Caco-2 (cell line): ENCODE data around the gene ARHGEF10L. TPM values are rescaled to one million over a fixed set of nuclear protein-coding genes. Genes with fewer than 3 reads are reported as not detected.

Source experiments
- BruUV-seq: library from RNA; stranded (reverse); fragments of 400-500 nt; replicated peaks from 2 replicates; lab custom pipeline; 2021; lab: Mats Ljungman, UMichigan
- CTCF ChIA-PET: fragments of 300-600 bp; sonication (Branson Sonifier 250); formaldehyde crosslinking; loops from one replicate; lab custom pipeline; 2022; ENCODE audit warnings: antibody characterized with exemption; lab: Charles Lee
- POLR2A ChIA-PET: fragments of 300-600 bp; sonication (Branson Sonifier 250); formaldehyde crosslinking; loops from one replicate; lab custom pipeline; 2022; ENCODE audit warnings: antibody characterized with exemption; lab: Charles Lee
- DNase-seq, 2 experiments: peaks; one replicate each; pipeline versions ENCODE4 v3.0.0 to v3.0.0-alpha.2; 2020 to 2022
- H3K27me3 ChIP-seq: replicated peaks from 2 replicates; pipeline ENCODE4 v1.6.0; 2011; ENCODE audit warnings: low read length; ENCODE audit not compliant: control insufficient read depth, insufficient read depth
- H3K36me3 ChIP-seq: 2 replicates; pipeline ENCODE4 v1.5.1; 2011; ENCODE audit warnings: low read length; ENCODE audit not compliant: control insufficient read depth, insufficient read depth
- H3K4me1 ChIP-seq: fragments of 250-450 bp; sonication (Bioruptor Pico); 2 replicates; pipeline ENCODE4 v1.5.1; 2020; ENCODE audit warnings: mild to moderate bottlenecking
- H3K4me3 ChIP-seq: 2 replicates; pipeline ENCODE4 v1.5.1; 2011; ENCODE audit warnings: low read depth, mild to moderate bottlenecking, control low read depth, low read length
- H3K9me3 ChIP-seq: fragments of 250-450 bp; sonication (Bioruptor Pico); 2 replicates; pipeline ENCODE4 v1.5.1; 2020; ENCODE audit warnings: mild to moderate bottlenecking, moderate library complexity
- H3K27ac Mint-ChIP-seq: one replicate; pipeline ENCODE4 v1.8.0; 2022; ENCODE audit warnings: mixed read lengths; ENCODE audit not compliant: unreplicated experiment
- H3K27me3 Mint-ChIP-seq: one replicate; pipeline ENCODE4 v1.8.0; 2022; ENCODE audit warnings: mixed read lengths; ENCODE audit not compliant: insufficient read depth, unreplicated experiment
- H3K36me3 Mint-ChIP-seq: one replicate; pipeline ENCODE4 v1.8.0; 2022; ENCODE audit warnings: mild to moderate bottlenecking, mixed read lengths; ENCODE audit not compliant: insufficient read depth, unreplicated experiment
- H3K4me1 Mint-ChIP-seq: one replicate; pipeline ENCODE4 v1.8.0; 2022; ENCODE audit warnings: low read depth, mixed read lengths; ENCODE audit not compliant: unreplicated experiment
- H3K4me3 Mint-ChIP-seq: one replicate; pipeline ENCODE4 v1.8.0; 2022; ENCODE audit warnings: mild to moderate bottlenecking, moderate library complexity, mixed read lengths; ENCODE audit not compliant: unreplicated experiment
- H3K9me3 Mint-ChIP-seq: one replicate; pipeline ENCODE4 v1.8.0; 2022; ENCODE audit warnings: mixed read lengths; ENCODE audit not compliant: unreplicated experiment
- intact Hi-C: fragments of 100-400 bp; cut with micrococcal nuclease; formaldehyde crosslinking; loops from one replicate; pipeline ENCODE4 v1.10.0; 2022; ENCODE audit not compliant: unreplicated experiment
- total RNA-seq: library from RNA; stranded (reverse); gene quantifications from 2 replicates; pipeline ENCODE4 v1.2.3, GENCODE V29; 2022
- TF ChIP-seq, protein P1 (sequence below), 2 experiments: fragments of 200-600 bp in 1 of 2; IDR thresholded peaks; 1 replicate in 1 of 2; 2 replicates in 1 of 2; pipeline versions ENCODE4 v1.5.1 to v1.8.0; 2011 to 2022; ENCODE audit warnings: antibody characterized with exemption in 1 of 2, control low read depth in 1 of 2, inconsistent platforms in 1 of 2, low read depth in 1 of 2, low read length in 1 of 2, mild to moderate bottlenecking in 1 of 2, moderate library complexity in 1 of 2; ENCODE audit not compliant: insufficient read depth in 1 of 2, severe bottlenecking in 1 of 2, unreplicated experiment in 1 of 2

ARHGEF10L gene
- total RNA-seq, 1 experiment from 2014 or later = 31.3 TPM

DNA sequence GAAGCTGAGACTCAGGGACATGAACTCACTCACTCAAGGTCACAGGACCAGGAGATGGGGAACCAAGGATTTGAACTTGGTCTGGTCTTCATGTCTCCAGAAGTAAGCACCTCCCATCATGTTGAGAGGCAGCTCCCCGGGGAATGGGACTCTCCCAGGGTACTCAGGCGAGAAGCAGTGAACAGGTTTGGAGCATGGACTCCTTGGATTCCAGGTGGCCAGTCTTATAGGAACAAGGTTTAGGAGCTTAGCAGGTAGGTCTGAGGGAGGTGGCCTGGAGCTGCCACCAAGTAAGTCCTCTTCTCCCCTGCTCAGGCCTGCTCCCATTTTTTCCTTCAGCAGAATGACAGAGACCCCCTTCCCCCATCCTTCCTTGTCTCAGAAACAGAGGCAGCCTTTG lies 14.9 kb upstream of the ARHGEF10L start:
- H3K9me3 ChIP-seq = no peaks in the 10 kb centered on the region
- no peaks in the 10 kb centered on the region for H3K9me3 Mint-ChIP-seq
- intact Hi-C loops = no loop called here
- no peak for DNase-seq
- H3K27me3 Mint-ChIP-seq = no peaks in the 10 kb centered on the region
- H3K4me3 ChIP-seq = no peak overlapping the region
- BruUV-seq = no TSS peak
- no peaks in the 10 kb centered on the region for H3K36me3 Mint-ChIP-seq
- no peaks in the 10 kb centered on the region for H3K36me3 ChIP-seq
- H3K4me1 Mint-ChIP-seq = no peaks in the 10 kb centered on the region
- H3K27me3 ChIP-seq = no peaks in the 10 kb centered on the region
- no peaks in the 10 kb centered on the region for H3K4me1 ChIP-seq
- no peak overlapping the region for H3K27ac Mint-ChIP-seq
- ChIA-PET POLR2A (no interaction called here), CTCF (interaction anchor here (0.6 kb wide), 1 partner anchor 51 kb away, joined by 4 read pairs; no protein-coding TSS in a partner anchor)
- H3K4me3 Mint-ChIP-seq = no peak overlapping the region
- TF ChIP-seq, protein P1, sequence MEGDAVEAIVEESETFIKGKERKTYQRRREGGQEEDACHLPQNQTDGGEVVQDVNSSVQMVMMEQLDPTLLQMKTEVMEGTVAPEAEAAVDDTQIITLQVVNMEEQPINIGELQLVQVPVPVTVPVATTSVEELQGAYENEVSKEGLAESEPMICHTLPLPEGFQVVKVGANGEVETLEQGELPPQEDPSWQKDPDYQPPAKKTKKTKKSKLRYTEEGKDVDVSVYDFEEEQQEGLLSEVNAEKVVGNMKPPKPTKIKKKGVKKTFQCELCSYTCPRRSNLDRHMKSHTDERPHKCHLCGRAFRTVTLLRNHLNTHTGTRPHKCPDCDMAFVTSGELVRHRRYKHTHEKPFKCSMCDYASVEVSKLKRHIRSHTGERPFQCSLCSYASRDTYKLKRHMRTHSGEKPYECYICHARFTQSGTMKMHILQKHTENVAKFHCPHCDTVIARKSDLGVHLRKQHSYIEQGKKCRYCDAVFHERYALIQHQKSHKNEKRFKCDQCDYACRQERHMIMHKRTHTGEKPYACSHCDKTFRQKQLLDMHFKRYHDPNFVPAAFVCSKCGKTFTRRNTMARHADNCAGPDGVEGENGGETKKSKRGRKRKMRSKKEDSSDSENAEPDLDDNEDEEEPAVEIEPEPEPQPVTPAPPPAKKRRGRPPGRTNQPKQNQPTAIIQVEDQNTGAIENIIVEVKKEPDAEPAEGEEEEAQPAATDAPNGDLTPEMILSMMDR (IDR thresholded peaks at IDR 0.05; ENCODE audit: insufficient read depth in 1 of 2, low read depth in 1 of 2, low read length in 1 of 2, severe bottlenecking in 1 of 2, unreplicated experiment in 1 of 2) = no peak

- no peaks in the 10 kb centered on the region for H3K9me3 ChIP-seq
- H3K4me3 Mint-ChIP-seq = no peak overlapping the region
- H3K4me3 ChIP-seq = no peak overlapping the region
- no peaks in the 10 kb centered on the region for H3K4me1 ChIP-seq
- intact Hi-C loops = no loop called here
- no peaks in the 10 kb centered on the region for H3K9me3 Mint-ChIP-seq
- no TSS peak for BruUV-seq
- H3K36me3 ChIP-seq = no peaks in the 10 kb centered on the region
- no peaks in the 10 kb centered on the region for H3K27me3 ChIP-seq
- no peaks in the 10 kb centered on the region for H3K4me1 Mint-ChIP-seq
- H3K27me3 Mint-ChIP-seq = no peaks in the 10 kb centered on the region
- DNase-seq = no peak
- POLR2A ChIA-PET = no interaction called here
- H3K27ac Mint-ChIP-seq = no peak overlapping the region
- H3K36me3 Mint-ChIP-seq = no peaks in the 10 kb centered on the region
- CTCF ChIA-PET = interaction anchor here (0.6 kb wide), 1 partner anchor 29 kb away, joined by 8 read pairs; no protein-coding TSS in a partner anchor
- TF ChIP-seq, protein P1 (IDR thresholded peaks at IDR 0.05; ENCODE audit: insufficient read depth in 1 of 2, low read depth in 1 of 2, low read length in 1 of 2, severe bottlenecking in 1 of 2, unreplicated experiment in 1 of 2) = no peak
These were observed 13.4 kb upstream of the ARHGEF10L start for GRCh38 chr1:17525996-17526686.

GRCh38 chr1:17527036-17527914 lies 12.2 kb upstream of the ARHGEF10L start:
- no TSS peak for BruUV-seq
- H3K4me1 ChIP-seq = no peaks in the 10 kb centered on the region
- H3K27me3 Mint-ChIP-seq = no peaks in the 10 kb centered on the region
- intact Hi-C loops = no loop called here
- H3K4me3 ChIP-seq = no peak overlapping the region
- H3K36me3 Mint-ChIP-seq = no peaks in the 10 kb centered on the region
- ChIA-PET POLR2A (no interaction called here), CTCF (interaction anchor here (0.8 kb wide), 1 partner anchor 47 kb away, joined by 4 read pairs; no protein-coding TSS in a partner anchor)
- DNase-seq = no peak
- TF ChIP-seq, protein P1 (IDR thresholded peaks at IDR 0.05; ENCODE audit: insufficient read depth in 1 of 2, low read depth in 1 of 2, low read length in 1 of 2, severe bottlenecking in 1 of 2, unreplicated experiment in 1 of 2) = no peak
- H3K4me1 Mint-ChIP-seq = no peaks in the 10 kb centered on the region
- no peak overlapping the region for H3K4me3 Mint-ChIP-seq
- H3K9me3 ChIP-seq = no peaks in the 10 kb centered on the region
- no peaks in the 10 kb centered on the region for H3K9me3 Mint-ChIP-seq
- no peak overlapping the region for H3K27ac Mint-ChIP-seq
- H3K27me3 ChIP-seq = no peaks in the 10 kb centered on the region
- H3K36me3 ChIP-seq = no peaks in the 10 kb centered on the region
